HepG2 (cell line): Measurements from ENCODE around the gene ZNF284. TPM values are rescaled to one million over a fixed set of nuclear protein-coding genes. Genes with fewer than 3 reads are reported as not detected.
A peak's percentile ranks its signal among the peaks of the same experiment; 100 is the strongest.

Experiments used
- ARID5B ChIP-seq: IDR thresholded peaks from 2 replicates; pipeline ENCODE4 v1.4.0; 2020; ENCODE audit warnings: mild to moderate bottlenecking, missing genetic modification reagents
- GTF2F1 ChIP-seq: fragments of 150-350 bp; IDR thresholded peaks from 2 replicates; pipeline ENCODE4 v1.6.1; 2014; ENCODE audit warnings: low read length
- KLF15 ChIP-seq: sonication (generic); formaldehyde crosslinking; IDR thresholded peaks from 2 replicates; pipeline ENCODE4 v1.8.1; 2023; ENCODE audit warnings: borderline replicate concordance, mild to moderate bottlenecking, inconsistent platforms, missing genetic modification reagents, mixed read lengths
- KMT2A ChIP-seq: sonication (generic); formaldehyde crosslinking; IDR thresholded peaks from 2 replicates; pipeline ENCODE4 v1.4.0; 2020; ENCODE audit warnings: missing genetic modification reagents
- MAFF ChIP-seq: IDR thresholded peaks from 2 replicates; pipeline ENCODE4 v1.6.1; 2011; ENCODE audit warnings: low read depth, low read length, improper control_type of control experiment
- PRPF4 ChIP-seq: fragments of 200-400 bp; formaldehyde crosslinking; IDR thresholded peaks from 2 replicates; pipeline ENCODE4 v1.6.1; 2016; ENCODE audit warnings: low read length, low read depth; ENCODE audit not compliant: poor library complexity, severe bottlenecking
- RFX1 ChIP-seq: fragments of 450-650 bp; IDR thresholded peaks from 2 replicates; pipeline ENCODE4 v1.6.1; 2017
- SNAI1 ChIP-seq: sonication (generic); formaldehyde crosslinking; IDR thresholded peaks from 2 replicates; pipeline ENCODE4 v1.5.0; 2020; ENCODE audit warnings: mild to moderate bottlenecking, missing genetic modification reagents, borderline replicate concordance
- ZBTB20 ChIP-seq: sonication (generic); formaldehyde crosslinking; IDR thresholded peaks from 2 replicates; pipeline ENCODE4 v1.8.1; 2023; ENCODE audit warnings: missing genetic modification reagents, low read depth, mild to moderate bottlenecking, borderline replicate concordance
- ZFP36L1 ChIP-seq: sonication (generic); formaldehyde crosslinking; IDR thresholded peaks from 2 replicates; pipeline ENCODE4 v1.8.0; 2022; ENCODE audit warnings: mild to moderate bottlenecking, missing genetic modification reagents, moderate library complexity
- ZNF274 ChIP-seq: sonication (generic); formaldehyde crosslinking; IDR thresholded peaks from 2 replicates; pipeline ENCODE4 v1.5.1; 2020; ENCODE audit warnings: mild to moderate bottlenecking, missing genetic modification reagents
- ZNF557 ChIP-seq: sonication (generic); formaldehyde crosslinking; IDR thresholded peaks from 2 replicates; pipeline ENCODE4 v1.4.0; 2020; ENCODE audit warnings: missing genetic modification reagents
- ZNF674 ChIP-seq: sonication (generic); formaldehyde crosslinking; IDR thresholded peaks from 2 replicates; pipeline ENCODE4 v1.5.0; 2020; ENCODE audit warnings: low read depth, mild to moderate bottlenecking, missing genetic modification reagents
- ZNF776 ChIP-seq: sonication (generic); formaldehyde crosslinking; IDR thresholded peaks from 2 replicates; pipeline ENCODE4 v1.4.0; 2020; ENCODE audit warnings: mild to moderate bottlenecking, missing genetic modification reagents
- ZSCAN30 ChIP-seq: sonication (generic); formaldehyde crosslinking; IDR thresholded peaks from 2 replicates; pipeline ENCODE4 v1.5.0; 2020; ENCODE audit warnings: mild to moderate bottlenecking, missing genetic modification reagents
- polyA plus RNA-seq, 8 experiments: library from polyadenylated mRNA; depleted of rRNA in 3 of 8; stranded (reverse) in 7 of 8; unstranded in 1 of 8; fragments of >200 nt; fragmentation: Illumina TruSeq in 4 of 8; extraction: Trizol in 4 of 8; gene quantifications; 2 replicates each; pipeline versions ENCODE4 v1.2.1 to v1.2.3, GENCODE V29; 2011 to 2016; ENCODE audit warnings: low read depth in 4 of 8, missing spikeins in 1 of 8, mixed read lengths in 1 of 8; ENCODE audit not compliant: insufficient read depth in 1 of 8
- total RNA-seq, 5 experiments: library from RNA; depleted of rRNA; stranded (reverse); fragments of >200 nt; fragmentation: Illumina TruSeq; extraction: Trizol; gene quantifications; 2 replicates each; pipeline ENCODE4 v1.2.3, GENCODE V29; 2016; ENCODE audit warnings: low read depth in 1 of 5
- TF ChIP-seq, protein P1 (sequence below): sonication (generic); formaldehyde crosslinking; IDR thresholded peaks from 2 replicates; pipeline ENCODE4 v1.4.0; 2020; ENCODE audit warnings: missing genetic modification reagents
- TF ChIP-seq, protein P2 (sequence below): sonication (generic); formaldehyde crosslinking; IDR thresholded peaks from 2 replicates; pipeline ENCODE4 v1.4.0; 2020; ENCODE audit warnings: missing genetic modification reagents, mild to moderate bottlenecking, borderline replicate concordance
- TF ChIP-seq, protein P3 (sequence below): sonication (generic); formaldehyde crosslinking; IDR thresholded peaks from 2 replicates; pipeline ENCODE4 v1.5.0; 2020; ENCODE audit warnings: missing genetic modification reagents

The ZNF284 gene
- total and polyA plus RNA-seq, 2 of the 13 experiments (the other 11 are each of a cell fraction or from before 2014, with no cell fraction given) = 1.2 to 2.3 TPM

DNA sequence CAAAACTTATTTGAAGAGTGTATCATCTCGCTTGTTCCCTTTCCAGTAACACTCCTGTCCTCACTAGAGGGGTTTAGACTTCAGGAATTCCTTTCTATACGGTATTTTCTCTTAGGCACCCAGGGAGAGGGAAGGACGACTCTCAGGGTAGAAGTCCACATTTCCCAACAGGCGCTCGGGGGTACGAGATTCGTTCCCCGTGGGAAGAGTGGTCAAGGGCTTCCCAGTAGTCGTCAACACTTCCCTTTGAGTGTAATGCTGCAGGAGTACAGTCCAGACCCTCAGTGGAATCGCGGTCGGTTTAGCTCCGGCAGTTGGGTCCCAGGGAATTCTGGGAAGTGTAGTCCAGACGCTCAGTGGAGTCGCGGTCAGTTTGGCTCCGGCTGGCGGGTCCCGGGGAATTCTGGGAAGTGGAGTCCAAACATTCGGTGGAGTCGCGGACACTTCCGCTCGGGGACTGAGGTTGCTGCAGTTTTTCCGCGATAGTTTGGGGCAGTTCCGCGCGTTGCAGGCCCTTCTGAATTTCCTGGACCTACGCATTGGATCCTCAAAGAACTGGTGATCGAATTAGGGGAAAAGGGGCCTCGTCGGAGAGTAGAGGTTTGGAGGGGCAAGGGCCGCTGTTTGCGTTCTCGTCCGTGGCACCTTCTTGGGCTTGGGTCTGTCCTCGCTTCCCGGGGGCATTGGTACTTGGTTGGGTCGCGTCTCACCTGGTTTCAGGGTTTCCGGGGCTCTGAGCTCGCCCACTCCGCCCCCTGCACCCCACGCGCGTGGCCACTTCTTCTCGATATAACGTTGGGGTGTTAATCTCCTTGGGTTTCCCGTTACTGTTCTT is 22.2 kb downstream of the ZNF284 start, which contains the start of gene ZNF224 (continued):
- TF ChIP-seq ARID5B (CRISPR knock-in tag) (0 out of 2 replicates have a peak, but pooled peaks have one; percentile 48), RFX1 (no peak), ZNF274 (CRISPR knock-in tag) (peak; percentile 59; the same call in 1 of the 2 replicates), ZNF674 (CRISPR knock-in tag) (no peak), SNAI1 (no peak), ZNF776 (CRISPR knock-in tag) (no peak), ZNF557 (CRISPR knock-in tag) (peak; percentile 69; the same call in 1 of the 2 replicates), MAFF (no peak), GTF2F1 (no peak), ZFP36L1 (CRISPR knock-in tag) (no peak), ZSCAN30 (CRISPR knock-in tag) (no peak), ZBTB20 (CRISPR knock-in tag) (no peak), PRPF4 (no peak), KMT2A (peak; percentile 83; the same call in 1 of the 2 replicates), KLF15 (CRISPR knock-in tag) (no peak)
- TF ChIP-seq, protein P1, sequence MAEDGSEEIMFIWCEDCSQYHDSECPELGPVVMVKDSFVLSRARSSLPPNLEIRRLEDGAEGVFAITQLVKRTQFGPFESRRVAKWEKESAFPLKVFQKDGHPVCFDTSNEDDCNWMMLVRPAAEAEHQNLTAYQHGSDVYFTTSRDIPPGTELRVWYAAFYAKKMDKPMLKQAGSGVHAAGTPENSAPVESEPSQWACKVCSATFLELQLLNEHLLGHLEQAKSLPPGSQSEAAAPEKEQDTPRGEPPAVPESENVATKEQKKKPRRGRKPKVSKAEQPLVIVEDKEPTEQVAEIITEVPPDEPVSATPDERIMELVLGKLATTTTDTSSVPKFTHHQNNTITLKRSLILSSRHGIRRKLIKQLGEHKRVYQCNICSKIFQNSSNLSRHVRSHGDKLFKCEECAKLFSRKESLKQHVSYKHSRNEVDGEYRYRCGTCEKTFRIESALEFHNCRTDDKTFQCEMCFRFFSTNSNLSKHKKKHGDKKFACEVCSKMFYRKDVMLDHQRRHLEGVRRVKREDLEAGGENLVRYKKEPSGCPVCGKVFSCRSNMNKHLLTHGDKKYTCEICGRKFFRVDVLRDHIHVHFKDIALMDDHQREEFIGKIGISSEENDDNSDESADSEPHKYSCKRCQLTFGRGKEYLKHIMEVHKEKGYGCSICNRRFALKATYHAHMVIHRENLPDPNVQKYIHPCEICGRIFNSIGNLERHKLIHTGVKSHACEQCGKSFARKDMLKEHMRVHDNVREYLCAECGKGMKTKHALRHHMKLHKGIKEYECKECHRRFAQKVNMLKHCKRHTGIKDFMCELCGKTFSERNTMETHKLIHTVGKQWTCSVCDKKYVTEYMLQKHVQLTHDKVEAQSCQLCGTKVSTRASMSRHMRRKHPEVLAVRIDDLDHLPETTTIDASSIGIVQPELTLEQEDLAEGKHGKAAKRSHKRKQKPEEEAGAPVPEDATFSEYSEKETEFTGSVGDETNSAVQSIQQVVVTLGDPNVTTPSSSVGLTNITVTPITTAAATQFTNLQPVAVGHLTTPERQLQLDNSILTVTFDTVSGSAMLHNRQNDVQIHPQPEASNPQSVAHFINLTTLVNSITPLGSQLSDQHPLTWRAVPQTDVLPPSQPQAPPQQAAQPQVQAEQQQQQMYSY (CRISPR knock-in tag) = no peak
- TF ChIP-seq, protein P2, sequence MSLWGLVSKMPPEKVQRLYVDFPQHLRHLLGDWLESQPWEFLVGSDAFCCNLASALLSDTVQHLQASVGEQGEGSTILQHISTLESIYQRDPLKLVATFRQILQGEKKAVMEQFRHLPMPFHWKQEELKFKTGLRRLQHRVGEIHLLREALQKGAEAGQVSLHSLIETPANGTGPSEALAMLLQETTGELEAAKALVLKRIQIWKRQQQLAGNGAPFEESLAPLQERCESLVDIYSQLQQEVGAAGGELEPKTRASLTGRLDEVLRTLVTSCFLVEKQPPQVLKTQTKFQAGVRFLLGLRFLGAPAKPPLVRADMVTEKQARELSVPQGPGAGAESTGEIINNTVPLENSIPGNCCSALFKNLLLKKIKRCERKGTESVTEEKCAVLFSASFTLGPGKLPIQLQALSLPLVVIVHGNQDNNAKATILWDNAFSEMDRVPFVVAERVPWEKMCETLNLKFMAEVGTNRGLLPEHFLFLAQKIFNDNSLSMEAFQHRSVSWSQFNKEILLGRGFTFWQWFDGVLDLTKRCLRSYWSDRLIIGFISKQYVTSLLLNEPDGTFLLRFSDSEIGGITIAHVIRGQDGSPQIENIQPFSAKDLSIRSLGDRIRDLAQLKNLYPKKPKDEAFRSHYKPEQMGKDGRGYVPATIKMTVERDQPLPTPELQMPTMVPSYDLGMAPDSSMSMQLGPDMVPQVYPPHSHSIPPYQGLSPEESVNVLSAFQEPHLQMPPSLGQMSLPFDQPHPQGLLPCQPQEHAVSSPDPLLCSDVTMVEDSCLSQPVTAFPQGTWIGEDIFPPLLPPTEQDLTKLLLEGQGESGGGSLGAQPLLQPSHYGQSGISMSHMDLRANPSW (CRISPR knock-in tag) = no peak
- TF ChIP-seq, protein P3, sequence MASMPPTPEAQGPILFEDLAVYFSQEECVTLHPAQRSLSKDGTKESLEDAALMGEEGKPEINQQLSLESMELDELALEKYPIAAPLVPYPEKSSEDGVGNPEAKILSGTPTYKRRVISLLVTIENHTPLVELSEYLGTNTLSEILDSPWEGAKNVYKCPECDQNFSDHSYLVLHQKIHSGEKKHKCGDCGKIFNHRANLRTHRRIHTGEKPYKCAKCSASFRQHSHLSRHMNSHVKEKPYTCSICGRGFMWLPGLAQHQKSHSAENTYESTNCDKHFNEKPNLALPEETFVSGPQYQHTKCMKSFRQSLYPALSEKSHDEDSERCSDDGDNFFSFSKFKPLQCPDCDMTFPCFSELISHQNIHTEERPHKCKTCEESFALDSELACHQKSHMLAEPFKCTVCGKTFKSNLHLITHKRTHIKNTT = no peak
